Calu3 (cell line): ENCODE data around the gene PHOSPHO1. TPM values are rescaled to one million over a fixed set of nuclear protein-coding genes. Genes with fewer than 3 reads are reported as not detected.

ENCODE experiments used
- BruUV-seq: library from RNA; stranded (reverse); fragments of 400-500 nt; replicated peaks from 2 replicates; lab custom pipeline; 2021; lab: Mats Ljungman, UMichigan
- CTCF ChIA-PET: fragments of 300-600 bp; sonication (Branson Sonifier 250); formaldehyde crosslinking; loops from one replicate; lab custom pipeline; 2022; ENCODE audit warnings: antibody characterized with exemption; lab: Charles Lee
- DNase-seq: peaks from one replicate; pipeline ENCODE4 v3.0.0; 2022
- H3K27ac Mint-ChIP-seq: one replicate; pipeline ENCODE4 v1.8.0; 2022; ENCODE audit warnings: mixed read lengths; ENCODE audit not compliant: unreplicated experiment
- H3K27me3 Mint-ChIP-seq: one replicate; pipeline ENCODE4 v1.8.0; 2022; ENCODE audit warnings: mixed read lengths; ENCODE audit not compliant: unreplicated experiment
- H3K36me3 Mint-ChIP-seq: one replicate; pipeline ENCODE4 v1.8.0; 2022; ENCODE audit warnings: mild to moderate bottlenecking, moderate library complexity, mixed read lengths; ENCODE audit not compliant: insufficient read depth, unreplicated experiment
- H3K4me1 Mint-ChIP-seq: one replicate; pipeline ENCODE4 v1.8.0; 2022; ENCODE audit warnings: mild to moderate bottlenecking, low read depth, mixed read lengths; ENCODE audit not compliant: unreplicated experiment
- H3K4me3 Mint-ChIP-seq: one replicate; pipeline ENCODE4 v1.8.0; 2022; ENCODE audit warnings: mild to moderate bottlenecking, low read depth, moderate library complexity, mixed read lengths; ENCODE audit not compliant: unreplicated experiment
- H3K9me3 Mint-ChIP-seq: one replicate; pipeline ENCODE4 v1.8.0; 2022; ENCODE audit warnings: low read depth, mixed read lengths; ENCODE audit not compliant: unreplicated experiment
- intact Hi-C: fragments of 100-400 bp; cut with micrococcal nuclease; formaldehyde crosslinking; loops from one replicate; pipeline ENCODE4 v1.10.0; 2022; ENCODE audit not compliant: unreplicated experiment
- total RNA-seq: library from RNA; stranded (reverse); gene quantifications from 2 replicates; pipeline ENCODE4 v1.2.3, GENCODE V29; 2022
- TF ChIP-seq, protein P1 (sequence below): fragments of 200-600 bp; IDR thresholded peaks from one replicate; pipeline ENCODE4 v1.8.0; 2022; ENCODE audit warnings: antibody characterized with exemption; ENCODE audit not compliant: unreplicated experiment

The PHOSPHO1 gene
- total RNA-seq, 1 experiment from 2014 or later = not detected

DNA sequence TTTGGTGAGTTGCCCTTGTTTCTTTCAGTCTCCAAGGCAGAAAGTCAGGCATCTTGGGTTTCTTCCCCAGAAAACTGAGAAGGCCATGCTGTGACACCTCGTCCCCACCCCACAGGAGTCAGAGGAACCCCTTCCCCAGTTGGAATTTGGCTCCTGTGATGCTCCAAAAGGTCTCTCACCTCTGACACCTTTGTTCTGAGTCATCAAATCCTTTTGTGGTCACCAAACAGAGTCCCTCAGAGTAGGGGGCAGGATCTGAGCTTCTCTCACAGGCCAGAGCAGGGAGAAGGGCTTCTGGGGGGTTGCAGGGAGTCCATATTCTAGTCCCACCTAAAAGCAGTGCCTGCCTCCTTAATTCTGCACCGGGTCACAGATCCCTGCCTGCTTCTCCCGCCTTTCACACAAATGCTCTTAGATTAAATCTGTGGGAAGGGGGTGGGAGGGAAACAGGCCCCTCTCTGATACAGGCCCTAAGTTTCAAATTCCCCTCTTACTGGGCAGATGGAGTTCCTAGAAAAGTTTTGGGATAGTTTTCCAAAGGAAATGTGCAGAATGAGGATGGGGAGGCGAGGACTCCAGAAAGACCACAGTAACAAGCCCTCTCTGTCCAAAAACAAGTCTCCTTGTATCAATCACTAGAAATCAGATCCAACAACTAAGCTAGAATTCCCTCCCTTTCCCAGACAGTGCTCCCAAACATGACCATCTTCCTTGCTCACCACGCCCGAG is 1.3 kb downstream of the PHOSPHO1 start:
- intact Hi-C loops = loop anchor here (5.0 to 10.0 kb wide), 2 partner anchors 37 to 194 kb away; no protein-coding TSS in a partner anchor
- no peak overlapping the region for H3K27ac Mint-ChIP-seq
- H3K4me1 Mint-ChIP-seq = no peaks in the 10 kb centered on the region
- H3K27me3 Mint-ChIP-seq = peaks cover 78% of the 10 kb centered on the region
- DNase-seq = no peak
- H3K36me3 Mint-ChIP-seq = peaks cover 19% of the 10 kb centered on the region
- peak overlapping the region; percentile 73 for H3K4me3 Mint-ChIP-seq
- no peaks in the 10 kb centered on the region for H3K9me3 Mint-ChIP-seq
- CTCF ChIA-PET = interaction anchor here (1.9 kb wide), 3 partner anchors 37 to 194 kb away, joined by 4 to 9 read pairs (median 6); no protein-coding TSS in a partner anchor
- TF ChIP-seq, protein P1, sequence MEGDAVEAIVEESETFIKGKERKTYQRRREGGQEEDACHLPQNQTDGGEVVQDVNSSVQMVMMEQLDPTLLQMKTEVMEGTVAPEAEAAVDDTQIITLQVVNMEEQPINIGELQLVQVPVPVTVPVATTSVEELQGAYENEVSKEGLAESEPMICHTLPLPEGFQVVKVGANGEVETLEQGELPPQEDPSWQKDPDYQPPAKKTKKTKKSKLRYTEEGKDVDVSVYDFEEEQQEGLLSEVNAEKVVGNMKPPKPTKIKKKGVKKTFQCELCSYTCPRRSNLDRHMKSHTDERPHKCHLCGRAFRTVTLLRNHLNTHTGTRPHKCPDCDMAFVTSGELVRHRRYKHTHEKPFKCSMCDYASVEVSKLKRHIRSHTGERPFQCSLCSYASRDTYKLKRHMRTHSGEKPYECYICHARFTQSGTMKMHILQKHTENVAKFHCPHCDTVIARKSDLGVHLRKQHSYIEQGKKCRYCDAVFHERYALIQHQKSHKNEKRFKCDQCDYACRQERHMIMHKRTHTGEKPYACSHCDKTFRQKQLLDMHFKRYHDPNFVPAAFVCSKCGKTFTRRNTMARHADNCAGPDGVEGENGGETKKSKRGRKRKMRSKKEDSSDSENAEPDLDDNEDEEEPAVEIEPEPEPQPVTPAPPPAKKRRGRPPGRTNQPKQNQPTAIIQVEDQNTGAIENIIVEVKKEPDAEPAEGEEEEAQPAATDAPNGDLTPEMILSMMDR = no peak
- BruUV-seq = no TSS peak

DNA sequence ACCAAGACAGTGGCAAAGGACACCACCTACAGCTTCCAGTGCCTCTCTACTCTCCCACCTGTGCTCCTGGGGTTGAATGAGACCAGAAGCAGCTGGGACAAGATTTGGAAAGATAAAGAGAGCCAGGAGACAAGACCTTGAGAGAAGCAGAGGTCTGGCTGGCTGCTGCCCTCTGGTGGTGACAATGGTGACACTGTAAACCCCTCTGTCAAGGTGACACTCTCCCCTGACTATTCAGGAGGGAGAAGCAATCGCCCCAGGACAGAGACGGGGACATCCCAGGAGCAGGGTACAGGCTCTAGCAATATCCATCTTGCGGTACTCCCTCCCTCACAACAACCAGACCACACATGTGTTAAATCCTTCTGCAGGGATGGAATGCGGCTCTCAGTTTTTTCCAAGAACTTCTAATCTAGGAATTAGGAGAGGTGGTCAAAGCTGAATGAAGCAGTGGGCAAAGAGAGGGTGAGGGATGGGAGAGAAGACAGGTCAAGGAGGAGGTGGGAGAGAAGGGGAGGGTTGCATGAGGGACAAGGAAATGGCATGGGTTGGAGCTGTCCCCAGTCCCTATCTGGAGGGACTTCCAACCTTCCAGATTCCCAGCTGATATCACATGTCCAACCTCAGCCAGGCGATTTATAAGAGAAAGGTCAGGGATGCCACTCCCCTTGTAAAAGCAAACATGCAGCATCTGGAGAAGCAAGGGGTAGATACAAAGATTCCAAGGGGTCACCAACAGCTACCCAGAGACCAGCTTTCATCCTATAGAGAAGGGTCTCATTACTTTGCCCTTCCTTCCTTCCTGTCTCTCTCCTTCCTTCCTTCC is 2.9 kb downstream of the PHOSPHO1 start:
- BruUV-seq = no TSS peak
- H3K9me3 Mint-ChIP-seq = no peaks in the 10 kb centered on the region
- CTCF ChIA-PET = interaction anchor here (0.7 to 2.8 kb wide), 13 partner anchors 12 to 392 kb away, joined by 3 to 10 read pairs (median 4); no protein-coding TSS in a partner anchor
- DNase-seq = peak; percentile 90
- no peak overlapping the region for H3K27ac Mint-ChIP-seq
- H3K4me3 Mint-ChIP-seq = no peak overlapping the region
- peaks cover 94% of the 10 kb centered on the region for H3K27me3 Mint-ChIP-seq
- TF ChIP-seq, protein P1 = peak; percentile 89
- H3K36me3 Mint-ChIP-seq = peaks cover 27% of the 10 kb centered on the region
- intact Hi-C loops = loop anchor here (5.0 to 10.0 kb wide), 2 partner anchors 35 to 193 kb away; no protein-coding TSS in a partner anchor
- H3K4me1 Mint-ChIP-seq = peaks cover 12% of the 10 kb centered on the region

DNA sequence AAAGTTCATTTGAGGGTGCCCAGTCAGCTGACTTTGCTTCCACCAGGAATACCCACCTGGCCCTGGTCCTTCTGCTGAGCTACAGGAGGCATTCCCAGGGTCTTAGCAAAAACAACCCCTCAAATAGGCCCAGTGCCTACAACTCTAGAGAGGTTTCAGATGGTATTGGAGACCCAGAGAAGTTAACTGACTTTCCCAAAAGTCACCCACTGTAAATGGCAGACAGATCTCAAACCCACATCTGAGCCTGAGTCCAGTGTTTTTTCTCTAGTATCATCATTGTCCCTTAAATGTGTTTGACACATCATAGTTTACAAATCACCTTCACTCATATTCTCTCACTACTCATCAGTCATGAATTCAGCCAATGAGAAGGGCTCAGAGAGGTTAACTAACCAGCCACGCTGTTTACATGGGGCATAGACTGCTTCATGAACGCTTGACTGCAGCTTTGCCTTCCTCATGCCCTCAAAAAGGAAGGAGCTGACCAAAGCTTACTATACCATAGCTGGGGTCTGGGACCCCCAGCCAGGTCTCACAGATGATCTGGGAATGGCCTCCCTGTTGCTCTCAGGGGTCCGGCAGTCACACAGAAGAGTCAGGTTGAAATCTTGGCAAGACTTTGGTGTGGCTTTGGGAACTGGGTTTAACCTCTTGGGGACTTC is 3.7 kb downstream of the PHOSPHO1 start:
- TF ChIP-seq, protein P1 = no peak
- H3K27ac Mint-ChIP-seq = no peak overlapping the region
- peaks cover 12% of the 10 kb centered on the region for H3K4me1 Mint-ChIP-seq
- no TSS peak for BruUV-seq
- DNase-seq = no peak
- H3K9me3 Mint-ChIP-seq = no peaks in the 10 kb centered on the region
- intact Hi-C loops = loop anchor here (5.0 to 10.0 kb wide), 2 partner anchors 35 to 192 kb away; no protein-coding TSS in a partner anchor
- H3K4me3 Mint-ChIP-seq = no peak overlapping the region
- peaks cover 100% of the 10 kb centered on the region for H3K27me3 Mint-ChIP-seq
- peaks cover 27% of the 10 kb centered on the region for H3K36me3 Mint-ChIP-seq
- CTCF ChIA-PET = interaction anchor here (0.6 to 2.8 kb wide), 9 partner anchors 13 to 203 kb away, joined by 3 to 10 read pairs (median 4); partner anchors contain the start of gene PHB1
